NCI-H1105 treated with DMSO at 0.1 percent for 48 hours (cell line): Measurements from ENCODE around the gene FLNC.

ENCODE experiments used
- DNase-seq: peaks from one replicate; lab custom pipeline; 2025; lab: John Stamatoyannopoulos, UW

Gene FLNC

GRCh38 chr7:128846781-128847444, 16.7 kb downstream of the FLNC start:
- DNase-seq: no peak

- DNase-seq: no peak
Measured at GRCh38 chr7:128847721-128848211, 17.6 kb downstream of the FLNC start.

- no peak for DNase-seq
Measured at GRCh38 chr7:128848289-128849155, 18.3 kb downstream of the FLNC start.

- DNase-seq: no peak
Measured at GRCh38 chr7:128849156-128849515, 18.9 kb downstream of the FLNC start.

- DNase-seq: no peak
Measured at GRCh38 chr7:128849804-128850490, 19.7 kb downstream of the FLNC start.

GRCh38 chr7:128852537-128853254, 22.5 kb downstream of the FLNC start:
- no peak for DNase-seq

GRCh38 chr7:128853799-128854198, 23.6 kb downstream of the FLNC start:
- DNase-seq: no peak

GRCh38 chr7:128854396-128854795, 24.2 kb downstream of the FLNC start:
- no peak for DNase-seq

GRCh38 chr7:128855559-128855958, 25.4 kb downstream of the FLNC start:
- no peak for DNase-seq

- DNase-seq: no peak
Measured at GRCh38 chr7:128856001-128856718, 26.0 kb downstream of the FLNC start.

GRCh38 chr7:128858380-128859231, 28.4 kb downstream of the FLNC start:
- no peak for DNase-seq

- no peak for DNase-seq
Measured at GRCh38 chr7:128859232-128860157, 29.3 kb downstream of the FLNC start.

- DNase-seq: no peak
Measured at GRCh38 chr7:128860158-128861073, 30.2 kb downstream of the FLNC start.

GRCh38 chr7:128861957-128862570, 31.9 kb downstream of the FLNC start:
- no peak for DNase-seq

- DNase-seq: peak; percentile 97
Measured at GRCh38 chr7:128862571-128863432, 32.6 kb downstream of the FLNC start, which contains the start of gene ATP6V1F. ATP6V1F (plus strand) TSS chr7:128862856; CDS start chr7:128862905, 49 bp downstream.

- DNase-seq: peak; percentile 30
Measured at GRCh38 chr7:128863433-128863989, 33.3 kb downstream of the FLNC start.
